A549 (cell line): ENCODE results near the gene RAPGEF6. TPM values are rescaled to one million over a fixed set of nuclear protein-coding genes. Genes with fewer than 3 reads are reported as not detected.
A peak's percentile ranks its signal among the peaks of the same experiment; 100 is the strongest.

Experiments
- ATAC-seq, 2 experiments: fragments of 200-7000 bp in 1 of 2; fragments of >200 bp in 1 of 2; cut with Nextera tagmentation in 1 of 2; cut with Tn5 transposase in 1 of 2; 3 replicates each; pipeline versions ENCODE4 v1.8.0 to v1.9.1; 2018 to 2020; ENCODE audit warnings: mild to moderate bottlenecking in 1 of 2, moderate library complexity in 1 of 2
- CTCF ChIA-PET: fragments of 300-600 bp; sonication (Branson Sonifier 250); formaldehyde crosslinking; extraction: SDS; loops from one replicate; lab custom pipeline; 2021; ENCODE audit warnings: antibody characterized with exemption, inconsistent platforms; lab: Yijun Ruan, JAX
- POLR2A ChIA-PET: fragments of 350-600 bp; formaldehyde crosslinking; extraction: SDS; loops from one replicate; lab custom pipeline; 2021; ENCODE audit warnings: antibody characterized with exemption, inconsistent platforms; lab: Yijun Ruan, JAX
- DNase-seq, 2 experiments: peaks; one replicate each; pipeline versions ENCODE4 v3.0.0 to v3.0.0-alpha.2; 2011 to 2016; ENCODE audit warnings: low read depth in 1 of 2, low spot score in 1 of 2
- FAIRE-seq: peaks from 2 replicates; lab custom pipeline; 2011; peaks lifted over from hg19 to GRCh38; lab: Jason Lieb, UNC
- H3K27ac ChIP-seq, 2 experiments: fragments of >200 bp; sonication (Bioruptor Twin); formaldehyde crosslinking; 3 replicates each; pipeline ENCODE4 v1.5.1; 2016 to 2017
- H3K4me1 ChIP-seq: fragments of >200 bp; sonication (Bioruptor Twin); formaldehyde crosslinking; 3 replicates; pipeline ENCODE4 v1.6.1; 2016
- H3K4me2 ChIP-seq: fragments of >200 bp; sonication (Bioruptor Twin); formaldehyde crosslinking; 3 replicates; pipeline ENCODE4 v1.6.1; 2016
- H3K4me3 ChIP-seq: fragments of >200 bp; sonication (Bioruptor Twin); formaldehyde crosslinking; 3 replicates; pipeline ENCODE4 v1.5.1; 2016
- H3K9me3 ChIP-seq: fragments of >200 bp; sonication (Bioruptor Twin); formaldehyde crosslinking; 3 replicates; pipeline ENCODE4 v1.6.1; 2016
- ATOH8 ChIP-seq: fragments of 250-450 bp; sonication (Bioruptor Pico); IDR thresholded peaks from 2 replicates; pipeline ENCODE4 v1.5.0; 2020; ENCODE audit warnings: low read depth, mild to moderate bottlenecking, moderate library complexity
- BHLHE40 ChIP-seq: IDR thresholded peaks from 2 replicates; pipeline ENCODE4 v1.6.1; 2012; ENCODE audit warnings: low read depth, low read length, inconsistent platforms
- CBX2 ChIP-seq: fragments of 200-600 bp; sonication (generic); IDR thresholded peaks from 2 replicates; pipeline ENCODE4 v1.6.1; 2016; ENCODE audit warnings: low read depth, mild to moderate bottlenecking, borderline replicate concordance
- CTCF ChIP-seq: fragments of >200 bp; sonication (Bioruptor Twin); formaldehyde crosslinking; IDR thresholded peaks from 3 replicates; pipeline ENCODE4 v1.5.1; 2016
- EHF ChIP-seq: fragments of 250-450 bp; sonication (Bioruptor Pico); IDR thresholded peaks from 2 replicates; pipeline ENCODE4 v1.5.0; 2020; ENCODE audit warnings: mild to moderate bottlenecking
- FOSL2 ChIP-seq, 2 experiments: fragments of 450-650 bp in 1 of 2; fragments of >200 bp in 1 of 2; sonication (Bioruptor Twin) in 1 of 2; formaldehyde crosslinking; IDR thresholded peaks; 2 replicates each; pipeline versions ENCODE4 v1.5.0 to v1.6.1; 2016 to 2020; ENCODE audit warnings: mild to moderate bottlenecking in 1 of 2, moderate library complexity in 1 of 2
- GATA3 ChIP-seq: IDR thresholded peaks from 2 replicates; pipeline ENCODE4 v1.6.1; 2012; ENCODE audit warnings: borderline replicate concordance
- HDAC2 ChIP-seq: fragments of 200-600 bp; sonication (generic); IDR thresholded peaks from 2 replicates; pipeline ENCODE4 v1.6.1; 2016
- HMGXB4 ChIP-seq: fragments of 250-450 bp; sonication (Bioruptor Pico); IDR thresholded peaks from 2 replicates; pipeline ENCODE4 v1.5.0; 2021; ENCODE audit warnings: mild to moderate bottlenecking, moderate library complexity, borderline replicate concordance
- KDM1A ChIP-seq: fragments of 200-600 bp; sonication (generic); IDR thresholded peaks from 2 replicates; pipeline ENCODE4 v1.6.1; 2016; ENCODE audit warnings: low read depth, mild to moderate bottlenecking
- KDM5A ChIP-seq: fragments of 200-600 bp; sonication (generic); IDR thresholded peaks from 2 replicates; pipeline ENCODE4 v1.6.1; 2016; ENCODE audit warnings: antibody characterized with exemption, mild to moderate bottlenecking
- NPAS2 ChIP-seq: fragments of 250-450 bp; sonication (Bioruptor Pico); IDR thresholded peaks from 2 replicates; pipeline ENCODE4 v1.8.0; 2022; ENCODE audit warnings: mild to moderate bottlenecking, moderate library complexity, borderline replicate concordance
- SMC3 ChIP-seq: fragments of >200 bp; sonication (Bioruptor Twin); formaldehyde crosslinking; IDR thresholded peaks from 3 replicates; pipeline ENCODE4 v1.6.1; 2018; ENCODE audit warnings: inconsistent platforms
- TP53 ChIP-seq: fragments of 250-450 bp; sonication (Bioruptor Pico); IDR thresholded peaks from 2 replicates; pipeline ENCODE4 v1.5.0; 2021; ENCODE audit warnings: mild to moderate bottlenecking, moderate library complexity
- ZC3H11A ChIP-seq: fragments of 450-650 bp; IDR thresholded peaks from 2 replicates; pipeline ENCODE4 v1.6.1; 2014; ENCODE audit warnings: antibody characterized with exemption, mild to moderate bottlenecking
- ZNF302 ChIP-seq: fragments of 250-450 bp; sonication (Bioruptor Pico); IDR thresholded peaks from 2 replicates; pipeline ENCODE4 v1.9.0; 2021; ENCODE audit warnings: inconsistent platforms, mild to moderate bottlenecking, moderate library complexity
- ZSCAN20 ChIP-seq: fragments of 250-450 bp; sonication (Bioruptor Pico); IDR thresholded peaks from 2 replicates; pipeline ENCODE4 v1.8.0; 2022; ENCODE audit warnings: mild to moderate bottlenecking, moderate library complexity
- WGBS: methylation state at CpG from one replicate; pipeline ENCODE4 v1.1.6; 2017; ENCODE audit errors: missing lambda C conversion rate; 5-methylcytosine and 5-hydroxymethylcytosine counted together
- polyA plus RNA-seq, 4 experiments: library from polyadenylated mRNA; depleted of rRNA in 3 of 4; stranded (reverse); fragments of >200 nt; fragmentation: RNase III in 1 of 4; extraction: RNeasy Plus Mini Kit Qiagen cat#74134 plus additional on column Dnase treatment in 1 of 4; gene quantifications; 2 replicates in 3 of 4; 3 replicates in 1 of 4; pipeline ENCODE4 v1.2.3, GENCODE V29; 2011 to 2017

The RAPGEF6 gene
- polyA plus RNA-seq, 2 of the 4 experiments (the other 2 are of a cell fraction), result 5.9 to 15.2 TPM

- FAIRE-seq (no peak), ATAC-seq (no peak)
- 71% methylated on average over 4 of the region's 4 CpGs for WGBS
- ChIA-PET CTCF (interaction anchor here (0.9 to 3.7 kb wide), 6 partner anchors 12 to 208 kb away, joined by 3 to 17 read pairs (median 4); no protein-coding TSS in a partner anchor), POLR2A (no interaction called here)
- no peak overlapping the region; a peak in 1 of 6 replicates for H3K27ac ChIP-seq
- H3K4me1 ChIP-seq, result peaks cover 45% of the 10 kb centered on the region
- H3K9me3 ChIP-seq, result no peaks in the 10 kb centered on the region
- no peak for TF ChIP-seq BHLHE40
- TF ChIP-seq CBX2, result no peak
- TF ChIP-seq HDAC2, result no peak
- no peak for TF ChIP-seq ZC3H11A
- no peak for TF ChIP-seq ZNF302 (CRISPR knock-in tag)
- no peak for TF ChIP-seq ATOH8 (CRISPR knock-in tag)
- no peak for TF ChIP-seq NPAS2 (CRISPR knock-in tag)
- TF ChIP-seq KDM1A, result no peak
- no peak for TF ChIP-seq KDM5A
- no peak for TF ChIP-seq HMGXB4 (CRISPR knock-in tag)
- no peak for TF ChIP-seq GATA3
- TF ChIP-seq SMC3, result no peak
- TF ChIP-seq, all 56 proteins: peak for 0
- peak overlapping the region; percentile 45 for H3K4me2 ChIP-seq
- no peak overlapping the region for H3K4me3 ChIP-seq
- no peak for DNase-seq
These were observed 4.1 kb downstream of the RAPGEF6 start for GRCh38 chr5:131630963-131631350.

- DNase-seq (no peak), FAIRE-seq (no peak), ATAC-seq (no peak)
- POLR2A ChIA-PET, result no interaction called here
- WGBS, result 33% methylated on average over 4 of the region's 4 CpGs
- CTCF ChIA-PET, result interaction anchor here (0.7 to 1.7 kb wide), 6 partner anchors 11 to 207 kb away, joined by 3 to 9 read pairs (median 4); no protein-coding TSS in a partner anchor
- Histone ChIP-seq H3K4me2 (peak overlapping the region; percentile 45), H3K9me3 (no peaks in the 10 kb centered on the region), H3K4me1 (peaks cover 45% of the 10 kb centered on the region), H3K27ac (peak overlapping the region in 1 of 2 experiments; percentile 10; a peak in 1 of 6 replicates)
- no peak for TF ChIP-seq TP53 (CRISPR knock-in tag)
- no peak for TF ChIP-seq ZSCAN20
- no peak for TF ChIP-seq CTCF
- TF ChIP-seq EHF (CRISPR knock-in tag), result no peak
- TF ChIP-seq KDM5A, result no peak
- TF ChIP-seq, all 56 proteins: peak for 0
- H3K4me3 ChIP-seq, result no peak overlapping the region
These were observed 4.6 kb downstream of the RAPGEF6 start for GRCh38 chr5:131630208-131630962.

- peak in 1 of 2 experiments; percentile 34; a peak in 2 of 6 replicates for ATAC-seq
These were observed 6.0 kb downstream of the RAPGEF6 start for GRCh38 chr5:131628990-131629389.

More at GRCh38 chr5:131628990-131629389, 6.0 kb downstream of the RAPGEF6 start:
- WGBS, result 50% methylated on average over 1 of the region's 1 CpG
- POLR2A ChIA-PET, result no interaction called here
- DNase-seq (peak in 1 of 2 experiments; percentile 18), FAIRE-seq (no peak)
- no peak overlapping the region; a peak in 1 of 6 replicates for H3K27ac ChIP-seq
- H3K4me1 ChIP-seq, result peaks cover 45% of the 10 kb centered on the region
- H3K4me3 ChIP-seq, result no peak overlapping the region
- CTCF ChIA-PET, result interaction anchor here (1.1 to 1.4 kb wide), 2 partner anchors 14 to 39 kb away, joined by 4 to 5 read pairs; no protein-coding TSS in a partner anchor
- no peak overlapping the region for H3K4me2 ChIP-seq
- TF ChIP-seq HDAC2 (no peak), FOSL2 (IDR thresholded peaks at IDR 0.05) (no peak), FOSL2 (CRISPR knock-in tag; IDR thresholded peaks at IDR 0.05) (peak; percentile 76)
- no peaks in the 10 kb centered on the region for H3K9me3 ChIP-seq
